HepG2 (cell line): ENCODE data around the gene FCHSD1. TPM values are rescaled to one million over a fixed set of nuclear protein-coding genes. Genes with fewer than 3 reads are reported as not detected.

Experiments used
- CCAR2 ChIP-seq: fragments of 200-400 bp; formaldehyde crosslinking; optimal IDR thresholded peaks from 2 replicates; pipeline ENCODE3; 2018; ENCODE audit warnings: low read depth, mild to moderate bottlenecking, low read length, moderate library complexity
- EZH2 ChIP-seq: conservative IDR thresholded peaks from 2 replicates; pipeline ENCODE4 v1.6.1; 2012; ENCODE audit warnings: mild to moderate bottlenecking, low read depth, low read length, moderate library complexity
- HHEX ChIP-seq: IDR thresholded peaks from 2 replicates; pipeline ENCODE4 v1.6.1; 2016; ENCODE audit warnings: control low read depth
- KLF16 ChIP-seq, 2 experiments: sonication (generic) in 1 of 2; formaldehyde crosslinking in 1 of 2; IDR thresholded peaks; 2 replicates each; pipeline versions ENCODE4 v1.6.1 to v1.8.0; 2016 to 2023; ENCODE audit warnings: missing genetic modification reagents in 2 of 2, missing compliant biosample characterization in 1 of 2
- LCORL ChIP-seq, 2 experiments: fragments of 450-650 bp in 1 of 2; sonication (generic) in 1 of 2; formaldehyde crosslinking in 1 of 2; IDR thresholded peaks; 2 replicates each; pipeline versions ENCODE4 v1.5.0 to v1.6.1; 2017 to 2020; ENCODE audit warnings: antibody characterized with exemption in 1 of 2, missing genetic modification reagents in 1 of 2
- MZF1 ChIP-seq: sonication (generic); formaldehyde crosslinking; IDR thresholded peaks from 2 replicates; pipeline ENCODE4 v1.8.1; 2023; ENCODE audit warnings: mild to moderate bottlenecking, missing genetic modification reagents, borderline replicate concordance
- RBM39 ChIP-seq: fragments of 200-400 bp; formaldehyde crosslinking; IDR thresholded peaks from one replicate; pipeline ENCODE4 v1.6.1; 2018; ENCODE audit warnings: antibody characterized with exemption, mild to moderate bottlenecking, low read depth, low read length; ENCODE audit not compliant: poor library complexity, severe bottlenecking
- SAFB2 ChIP-seq: sonication (generic); formaldehyde crosslinking; IDR thresholded peaks from 2 replicates; pipeline ENCODE4 v1.5.1; 2020; ENCODE audit warnings: missing genetic modification reagents, low read depth, mild to moderate bottlenecking, borderline replicate concordance
- THAP11 ChIP-seq: IDR thresholded peaks from 2 replicates; pipeline ENCODE4 v1.6.1; 2016; ENCODE audit warnings: missing biosample characterization, missing genetic modification reagents
- ZNF256 ChIP-seq: sonication (generic); formaldehyde crosslinking; conservative IDR thresholded peaks from 2 replicates; pipeline ENCODE4 v1.4.0; 2020; ENCODE audit warnings: missing genetic modification reagents
- ZNF34 ChIP-seq: sonication (generic); formaldehyde crosslinking; IDR thresholded peaks from 2 replicates; pipeline ENCODE4 v1.4.0; 2020; ENCODE audit warnings: mild to moderate bottlenecking, missing genetic modification reagents, borderline replicate concordance
- ZNF558 ChIP-seq: sonication (generic); formaldehyde crosslinking; IDR thresholded peaks from 2 replicates; pipeline ENCODE4 v1.9.0; 2022; ENCODE audit warnings: mild to moderate bottlenecking, missing genetic modification reagents, borderline replicate concordance
- ZNF616 ChIP-seq: sonication (generic); formaldehyde crosslinking; IDR thresholded peaks from 2 replicates; pipeline ENCODE4 v1.5.0; 2020; ENCODE audit warnings: low read depth, mild to moderate bottlenecking, missing genetic modification reagents
- ZNF879 ChIP-seq: sonication (generic); formaldehyde crosslinking; IDR thresholded peaks from 2 replicates; pipeline ENCODE4 v1.8.1; 2023; ENCODE audit warnings: missing genetic modification reagents
- ZSCAN9 ChIP-seq: IDR thresholded peaks from 2 replicates; pipeline ENCODE4 v1.6.1; 2016; ENCODE audit warnings: borderline replicate concordance
- polyA plus RNA-seq, 8 experiments: library from polyadenylated mRNA; depleted of rRNA in 3 of 8; stranded (reverse) in 7 of 8; unstranded in 1 of 8; fragments of >200 nt; fragmentation: Illumina TruSeq in 4 of 8; extraction: Trizol in 4 of 8; gene quantifications; 2 replicates each; pipeline versions ENCODE4 v1.2.1 to v1.2.3, GENCODE V29; 2011 to 2016; ENCODE audit warnings: low read depth in 4 of 8, missing spikeins in 1 of 8, mixed read lengths in 1 of 8; ENCODE audit not compliant: insufficient read depth in 1 of 8
- total RNA-seq, 5 experiments: library from RNA; depleted of rRNA; stranded (reverse); fragments of >200 nt; fragmentation: Illumina TruSeq; extraction: Trizol; gene quantifications; 2 replicates each; pipeline ENCODE4 v1.2.3, GENCODE V29; 2016; ENCODE audit warnings: low read depth in 1 of 5
- TF ChIP-seq, protein P1 (sequence below), 2 experiments: IDR thresholded peaks; 2 replicates each; pipeline ENCODE4 v1.6.1; 2011 to 2012; ENCODE audit warnings: low read length in 2 of 2, borderline replicate concordance in 1 of 2, low read depth in 1 of 2, mild to moderate bottlenecking in 1 of 2, moderate library complexity in 1 of 2
- TF ChIP-seq, protein P2 (sequence below): sonication (generic); formaldehyde crosslinking; IDR thresholded peaks from 2 replicates; pipeline ENCODE4 v1.4.0; 2020; ENCODE audit warnings: missing genetic modification reagents
- TF ChIP-seq, protein P3 (sequence below): IDR thresholded peaks from 2 replicates; pipeline ENCODE4 v1.6.1; 2016; ENCODE audit warnings: mild to moderate bottlenecking
- TF ChIP-seq, protein P4 (sequence below): sonication (generic); formaldehyde crosslinking; conservative IDR thresholded peaks from 2 replicates; pipeline ENCODE4 v1.8.0; 2022; ENCODE audit warnings: mild to moderate bottlenecking, moderate library complexity, missing genetic modification reagents

FCHSD1 gene
- total and polyA plus RNA-seq, 2 of the 13 experiments (the other 11 are each of a cell fraction or from before 2014, with no cell fraction given): 5.5 to 15.4 TPM

DNA sequence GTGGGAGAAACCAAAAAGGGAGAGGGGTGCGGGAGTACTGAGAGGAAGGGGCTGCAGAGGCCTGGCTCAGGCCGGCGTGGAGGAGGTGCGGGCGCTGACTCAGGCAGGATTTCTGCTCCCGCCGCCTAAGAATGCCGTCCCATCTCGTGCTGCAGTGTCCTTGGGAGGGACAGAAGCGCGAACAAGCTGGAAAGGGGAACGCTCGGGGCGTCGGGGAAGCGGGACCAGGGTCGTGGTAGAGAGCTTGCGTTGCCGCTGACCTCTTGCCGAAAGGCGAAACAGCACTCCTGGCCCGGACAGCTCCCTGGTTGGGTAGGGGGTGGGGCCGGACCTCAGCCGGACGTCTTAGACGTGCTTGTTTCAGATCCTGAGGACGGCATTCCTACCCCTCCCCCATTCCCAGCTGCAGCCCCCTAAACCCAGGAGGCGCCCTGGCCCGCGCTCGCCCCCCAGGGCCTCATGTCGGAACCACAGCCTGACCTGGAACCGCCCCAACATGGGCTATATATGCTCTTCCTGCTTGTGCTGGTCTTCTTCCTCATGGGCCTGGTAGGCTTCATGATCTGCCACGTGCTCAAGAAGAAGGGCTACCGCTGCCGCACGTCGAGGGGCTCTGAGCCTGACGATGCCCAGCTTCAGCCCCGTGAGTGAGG, 13.3 kb downstream of the FCHSD1 start (continued):
- TF ChIP-seq, protein P1, sequence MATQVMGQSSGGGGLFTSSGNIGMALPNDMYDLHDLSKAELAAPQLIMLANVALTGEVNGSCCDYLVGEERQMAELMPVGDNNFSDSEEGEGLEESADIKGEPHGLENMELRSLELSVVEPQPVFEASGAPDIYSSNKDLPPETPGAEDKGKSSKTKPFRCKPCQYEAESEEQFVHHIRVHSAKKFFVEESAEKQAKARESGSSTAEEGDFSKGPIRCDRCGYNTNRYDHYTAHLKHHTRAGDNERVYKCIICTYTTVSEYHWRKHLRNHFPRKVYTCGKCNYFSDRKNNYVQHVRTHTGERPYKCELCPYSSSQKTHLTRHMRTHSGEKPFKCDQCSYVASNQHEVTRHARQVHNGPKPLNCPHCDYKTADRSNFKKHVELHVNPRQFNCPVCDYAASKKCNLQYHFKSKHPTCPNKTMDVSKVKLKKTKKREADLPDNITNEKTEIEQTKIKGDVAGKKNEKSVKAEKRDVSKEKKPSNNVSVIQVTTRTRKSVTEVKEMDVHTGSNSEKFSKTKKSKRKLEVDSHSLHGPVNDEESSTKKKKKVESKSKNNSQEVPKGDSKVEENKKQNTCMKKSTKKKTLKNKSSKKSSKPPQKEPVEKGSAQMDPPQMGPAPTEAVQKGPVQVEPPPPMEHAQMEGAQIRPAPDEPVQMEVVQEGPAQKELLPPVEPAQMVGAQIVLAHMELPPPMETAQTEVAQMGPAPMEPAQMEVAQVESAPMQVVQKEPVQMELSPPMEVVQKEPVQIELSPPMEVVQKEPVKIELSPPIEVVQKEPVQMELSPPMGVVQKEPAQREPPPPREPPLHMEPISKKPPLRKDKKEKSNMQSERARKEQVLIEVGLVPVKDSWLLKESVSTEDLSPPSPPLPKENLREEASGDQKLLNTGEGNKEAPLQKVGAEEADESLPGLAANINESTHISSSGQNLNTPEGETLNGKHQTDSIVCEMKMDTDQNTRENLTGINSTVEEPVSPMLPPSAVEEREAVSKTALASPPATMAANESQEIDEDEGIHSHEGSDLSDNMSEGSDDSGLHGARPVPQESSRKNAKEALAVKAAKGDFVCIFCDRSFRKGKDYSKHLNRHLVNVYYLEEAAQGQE (IDR thresholded peaks at IDR 0.05; ENCODE audit: borderline replicate concordance in 1 of 2, low read depth in 1 of 2, low read length in 2 of 2): peak; percentile 66 to 92
- TF ChIP-seq CCAR2: no peak
- TF ChIP-seq KLF16 (CRISPR knock-in tag; IDR thresholded peaks at IDR 0.05): peak in 1 of 2 experiments; percentile 59; a peak in 1 of 4 replicates
- TF ChIP-seq EZH2: no peak
- TF ChIP-seq SAFB2: no peak
- TF ChIP-seq THAP11 (CRISPR knock-in tag): no peak
- TF ChIP-seq ZNF616 (CRISPR knock-in tag): no peak
- no peak for TF ChIP-seq ZNF34 (CRISPR knock-in tag)
- no peak for TF ChIP-seq LCORL (IDR thresholded peaks at IDR 0.05)
- 0 out of 2 replicates have a peak, but pooled peaks have one; percentile 35 for TF ChIP-seq LCORL (CRISPR knock-in tag; IDR thresholded peaks at IDR 0.05)
- TF ChIP-seq HHEX (CRISPR knock-in tag): no peak
- TF ChIP-seq MZF1 (CRISPR knock-in tag): no peak
- no peak for TF ChIP-seq RBM39
- TF ChIP-seq ZNF879 (CRISPR knock-in tag): 0 out of 2 replicates have a peak, but pooled peaks have one; percentile 26
- TF ChIP-seq, protein P2, sequence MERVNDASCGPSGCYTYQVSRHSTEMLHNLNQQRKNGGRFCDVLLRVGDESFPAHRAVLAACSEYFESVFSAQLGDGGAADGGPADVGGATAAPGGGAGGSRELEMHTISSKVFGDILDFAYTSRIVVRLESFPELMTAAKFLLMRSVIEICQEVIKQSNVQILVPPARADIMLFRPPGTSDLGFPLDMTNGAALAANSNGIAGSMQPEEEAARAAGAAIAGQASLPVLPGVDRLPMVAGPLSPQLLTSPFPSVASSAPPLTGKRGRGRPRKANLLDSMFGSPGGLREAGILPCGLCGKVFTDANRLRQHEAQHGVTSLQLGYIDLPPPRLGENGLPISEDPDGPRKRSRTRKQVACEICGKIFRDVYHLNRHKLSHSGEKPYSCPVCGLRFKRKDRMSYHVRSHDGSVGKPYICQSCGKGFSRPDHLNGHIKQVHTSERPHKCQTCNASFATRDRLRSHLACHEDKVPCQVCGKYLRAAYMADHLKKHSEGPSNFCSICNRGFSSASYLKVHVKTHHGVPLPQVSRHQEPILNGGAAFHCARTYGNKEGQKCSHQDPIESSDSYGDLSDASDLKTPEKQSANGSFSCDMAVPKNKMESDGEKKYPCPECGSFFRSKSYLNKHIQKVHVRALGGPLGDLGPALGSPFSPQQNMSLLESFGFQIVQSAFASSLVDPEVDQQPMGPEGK (CRISPR knock-in tag): peak; percentile 32; the same call in 1 of the 2 replicates
- no peak for TF ChIP-seq ZNF256 (CRISPR knock-in tag)
- TF ChIP-seq, protein P3, sequence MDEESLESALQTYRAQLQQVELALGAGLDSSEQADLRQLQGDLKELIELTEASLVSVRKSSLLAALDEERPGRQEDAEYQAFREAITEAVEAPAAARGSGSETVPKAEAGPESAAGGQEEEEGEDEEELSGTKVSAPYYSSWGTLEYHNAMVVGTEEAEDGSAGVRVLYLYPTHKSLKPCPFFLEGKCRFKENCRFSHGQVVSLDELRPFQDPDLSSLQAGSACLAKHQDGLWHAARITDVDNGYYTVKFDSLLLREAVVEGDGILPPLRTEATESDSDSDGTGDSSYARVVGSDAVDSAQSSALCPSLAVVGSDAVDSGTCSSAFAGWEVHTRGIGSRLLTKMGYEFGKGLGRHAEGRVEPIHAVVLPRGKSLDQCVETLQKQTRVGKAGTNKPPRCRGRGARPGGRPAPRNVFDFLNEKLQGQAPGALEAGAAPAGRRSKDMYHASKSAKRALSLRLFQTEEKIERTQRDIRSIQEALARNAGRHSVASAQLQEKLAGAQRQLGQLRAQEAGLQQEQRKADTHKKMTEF (CRISPR knock-in tag): no peak
- no peak for TF ChIP-seq ZSCAN9 (CRISPR knock-in tag)
- TF ChIP-seq, protein P4, sequence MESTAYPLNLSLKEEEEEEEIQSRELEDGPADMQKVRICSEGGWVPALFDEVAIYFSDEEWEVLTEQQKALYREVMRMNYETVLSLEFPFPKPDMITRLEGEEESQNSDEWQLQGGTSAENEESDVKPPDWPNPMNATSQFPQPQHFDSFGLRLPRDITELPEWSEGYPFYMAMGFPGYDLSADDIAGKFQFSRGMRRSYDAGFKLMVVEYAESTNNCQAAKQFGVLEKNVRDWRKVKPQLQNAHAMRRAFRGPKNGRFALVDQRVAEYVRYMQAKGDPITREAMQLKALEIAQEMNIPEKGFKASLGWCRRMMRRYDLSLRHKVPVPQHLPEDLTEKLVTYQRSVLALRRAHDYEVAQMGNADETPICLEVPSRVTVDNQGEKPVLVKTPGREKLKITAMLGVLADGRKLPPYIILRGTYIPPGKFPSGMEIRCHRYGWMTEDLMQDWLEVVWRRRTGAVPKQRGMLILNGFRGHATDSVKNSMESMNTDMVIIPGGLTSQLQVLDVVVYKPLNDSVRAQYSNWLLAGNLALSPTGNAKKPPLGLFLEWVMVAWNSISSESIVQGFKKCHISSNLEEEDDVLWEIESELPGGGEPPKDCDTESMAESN (CRISPR knock-in tag): peak; percentile 83; the same call in 1 of the 2 replicates
- TF ChIP-seq ZNF558 (CRISPR knock-in tag): 0 out of 2 replicates have a peak, but pooled peaks have one; percentile 16
